HEK293 (cell line): Measurements from ENCODE around the gene CFAP157.

Source experiments
- ZNF184 ChIP-seq: fragments of 450-650 bp; IDR thresholded peaks from 2 replicates; pipeline ENCODE4 v1.5.1; 2018; ENCODE audit warnings: missing biosample characterization, mild to moderate bottlenecking, missing genetic modification characterization
- ZNF274 ChIP-seq, 2 experiments: fragments of 200-500 bp in 1 of 2; fragments of 450-650 bp in 1 of 2; sonication (Bioruptor generic) in 1 of 2; formaldehyde crosslinking in 1 of 2; IDR thresholded peaks; 2 replicates each; pipeline versions ENCODE4 v1.5.1 to v1.6.1; 2014 to 2016; ENCODE audit warnings: borderline replicate concordance in 1 of 2, inconsistent platforms in 1 of 2, low read length in 1 of 2, missing biosample characterization in 1 of 2, missing genetic modification characterization in 1 of 2
- TF ChIP-seq, protein P1 (sequence below): fragments of 450-650 bp; formaldehyde crosslinking; IDR thresholded peaks from 2 replicates; pipeline ENCODE4 v1.5.1; 2016; ENCODE audit warnings: missing biosample characterization, missing genetic modification characterization

GRCh38 chr9:127698985-127699670, 7.7 kb upstream of the CFAP157 start:
- TF ChIP-seq, protein P1, sequence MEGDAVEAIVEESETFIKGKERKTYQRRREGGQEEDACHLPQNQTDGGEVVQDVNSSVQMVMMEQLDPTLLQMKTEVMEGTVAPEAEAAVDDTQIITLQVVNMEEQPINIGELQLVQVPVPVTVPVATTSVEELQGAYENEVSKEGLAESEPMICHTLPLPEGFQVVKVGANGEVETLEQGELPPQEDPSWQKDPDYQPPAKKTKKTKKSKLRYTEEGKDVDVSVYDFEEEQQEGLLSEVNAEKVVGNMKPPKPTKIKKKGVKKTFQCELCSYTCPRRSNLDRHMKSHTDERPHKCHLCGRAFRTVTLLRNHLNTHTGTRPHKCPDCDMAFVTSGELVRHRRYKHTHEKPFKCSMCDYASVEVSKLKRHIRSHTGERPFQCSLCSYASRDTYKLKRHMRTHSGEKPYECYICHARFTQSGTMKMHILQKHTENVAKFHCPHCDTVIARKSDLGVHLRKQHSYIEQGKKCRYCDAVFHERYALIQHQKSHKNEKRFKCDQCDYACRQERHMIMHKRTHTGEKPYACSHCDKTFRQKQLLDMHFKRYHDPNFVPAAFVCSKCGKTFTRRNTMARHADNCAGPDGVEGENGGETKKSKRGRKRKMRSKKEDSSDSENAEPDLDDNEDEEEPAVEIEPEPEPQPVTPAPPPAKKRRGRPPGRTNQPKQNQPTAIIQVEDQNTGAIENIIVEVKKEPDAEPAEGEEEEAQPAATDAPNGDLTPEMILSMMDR (tag by site-specific recombination), result no peak
- TF ChIP-seq ZNF184 (tag by site-specific recombination) (no peak), ZNF274 (IDR thresholded peaks at IDR 0.05; ENCODE audit: low read length) (no peak), ZNF274 (tag by site-specific recombination; IDR thresholded peaks at IDR 0.05; ENCODE audit: borderline replicate concordance) (no peak)
